ENCODE data around the gene OR6P1.

DNA sequence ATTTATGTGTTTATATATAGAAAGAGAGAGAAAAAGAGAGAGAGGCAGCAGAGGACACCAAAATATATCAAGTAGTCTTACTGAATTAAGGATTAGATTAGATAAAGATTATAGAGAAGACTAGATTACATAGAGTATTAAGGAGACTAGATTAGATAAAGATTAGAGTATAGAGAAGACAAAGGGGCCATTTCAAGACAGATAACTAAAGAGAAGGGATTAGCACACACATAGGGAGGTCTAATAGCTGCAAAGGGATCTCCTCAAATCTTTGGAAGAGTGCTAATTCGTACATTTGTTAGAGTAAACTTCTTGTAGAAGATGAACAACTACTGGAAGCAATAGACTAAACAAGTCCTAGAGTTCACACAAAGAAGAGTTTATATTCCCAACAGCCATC lies 50.4 kb downstream of the OR6P1 start:
- TF ChIP-seq, protein P1, sequence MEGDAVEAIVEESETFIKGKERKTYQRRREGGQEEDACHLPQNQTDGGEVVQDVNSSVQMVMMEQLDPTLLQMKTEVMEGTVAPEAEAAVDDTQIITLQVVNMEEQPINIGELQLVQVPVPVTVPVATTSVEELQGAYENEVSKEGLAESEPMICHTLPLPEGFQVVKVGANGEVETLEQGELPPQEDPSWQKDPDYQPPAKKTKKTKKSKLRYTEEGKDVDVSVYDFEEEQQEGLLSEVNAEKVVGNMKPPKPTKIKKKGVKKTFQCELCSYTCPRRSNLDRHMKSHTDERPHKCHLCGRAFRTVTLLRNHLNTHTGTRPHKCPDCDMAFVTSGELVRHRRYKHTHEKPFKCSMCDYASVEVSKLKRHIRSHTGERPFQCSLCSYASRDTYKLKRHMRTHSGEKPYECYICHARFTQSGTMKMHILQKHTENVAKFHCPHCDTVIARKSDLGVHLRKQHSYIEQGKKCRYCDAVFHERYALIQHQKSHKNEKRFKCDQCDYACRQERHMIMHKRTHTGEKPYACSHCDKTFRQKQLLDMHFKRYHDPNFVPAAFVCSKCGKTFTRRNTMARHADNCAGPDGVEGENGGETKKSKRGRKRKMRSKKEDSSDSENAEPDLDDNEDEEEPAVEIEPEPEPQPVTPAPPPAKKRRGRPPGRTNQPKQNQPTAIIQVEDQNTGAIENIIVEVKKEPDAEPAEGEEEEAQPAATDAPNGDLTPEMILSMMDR (IDR thresholded peaks at IDR 0.05) = no peak
- no peak for TF ChIP-seq POLR2A (IDR thresholded peaks at IDR 0.05)
